ENCODE results near the gene DPCD.

DNA sequence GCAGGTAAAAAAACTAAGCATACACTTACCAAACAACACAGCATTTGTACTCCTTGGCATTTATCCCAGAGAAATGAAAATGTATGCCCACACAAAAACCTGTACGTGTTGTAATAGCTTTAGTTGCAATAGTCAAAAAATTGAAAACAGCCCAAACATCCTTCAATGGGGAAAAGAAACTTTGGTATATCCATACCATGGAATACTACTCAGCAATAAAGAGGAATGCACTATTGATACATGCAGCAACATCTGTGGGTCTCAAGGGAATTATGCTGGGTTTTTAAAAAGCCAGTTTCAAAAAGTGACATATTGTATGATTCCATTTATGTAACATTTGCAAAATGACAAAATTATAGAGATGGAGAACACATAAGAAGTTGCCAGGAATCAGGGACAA lies 35.4 kb downstream of the DPCD start:
- TF ChIP-seq, protein P1, sequence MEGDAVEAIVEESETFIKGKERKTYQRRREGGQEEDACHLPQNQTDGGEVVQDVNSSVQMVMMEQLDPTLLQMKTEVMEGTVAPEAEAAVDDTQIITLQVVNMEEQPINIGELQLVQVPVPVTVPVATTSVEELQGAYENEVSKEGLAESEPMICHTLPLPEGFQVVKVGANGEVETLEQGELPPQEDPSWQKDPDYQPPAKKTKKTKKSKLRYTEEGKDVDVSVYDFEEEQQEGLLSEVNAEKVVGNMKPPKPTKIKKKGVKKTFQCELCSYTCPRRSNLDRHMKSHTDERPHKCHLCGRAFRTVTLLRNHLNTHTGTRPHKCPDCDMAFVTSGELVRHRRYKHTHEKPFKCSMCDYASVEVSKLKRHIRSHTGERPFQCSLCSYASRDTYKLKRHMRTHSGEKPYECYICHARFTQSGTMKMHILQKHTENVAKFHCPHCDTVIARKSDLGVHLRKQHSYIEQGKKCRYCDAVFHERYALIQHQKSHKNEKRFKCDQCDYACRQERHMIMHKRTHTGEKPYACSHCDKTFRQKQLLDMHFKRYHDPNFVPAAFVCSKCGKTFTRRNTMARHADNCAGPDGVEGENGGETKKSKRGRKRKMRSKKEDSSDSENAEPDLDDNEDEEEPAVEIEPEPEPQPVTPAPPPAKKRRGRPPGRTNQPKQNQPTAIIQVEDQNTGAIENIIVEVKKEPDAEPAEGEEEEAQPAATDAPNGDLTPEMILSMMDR (IDR thresholded peaks at IDR 0.05 in 2 of 3, conservative IDR thresholded peaks at IDR 0.05 in 1 of 3; ENCODE audit: borderline replicate concordance in 1 of 3, insufficient read depth in 1 of 3, low read depth in 2 of 3, low read length in 2 of 3), result no peak
- TF ChIP-seq FOSL1 (IDR thresholded peaks at IDR 0.05; ENCODE audit: low read depth) (no peak), RAD21 (IDR thresholded peaks at IDR 0.05; ENCODE audit: low read depth) (no peak), POLR2A (IDR thresholded peaks at IDR 0.05; ENCODE audit: borderline replicate concordance, extremely low read depth, insufficient read depth, insufficient read length) (no peak), CEBPB (IDR thresholded peaks at IDR 0.05; ENCODE audit: low read depth) (no peak), ZNF274 (IDR thresholded peaks at IDR 0.05; ENCODE audit: low read depth, low read length) (no peak), EZH2 (IDR thresholded peaks at IDR 0.05) (no peak), TCF7L2 (IDR thresholded peaks at IDR 0.05; ENCODE audit: borderline replicate concordance, extremely low read depth, insufficient read depth, insufficient read length) (no peak)
- TF ChIP-seq, protein P2, sequence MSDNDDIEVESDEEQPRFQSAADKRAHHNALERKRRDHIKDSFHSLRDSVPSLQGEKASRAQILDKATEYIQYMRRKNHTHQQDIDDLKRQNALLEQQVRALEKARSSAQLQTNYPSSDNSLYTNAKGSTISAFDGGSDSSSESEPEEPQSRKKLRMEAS (IDR thresholded peaks at IDR 0.05), result no peak
- TF ChIP-seq, protein P3, sequence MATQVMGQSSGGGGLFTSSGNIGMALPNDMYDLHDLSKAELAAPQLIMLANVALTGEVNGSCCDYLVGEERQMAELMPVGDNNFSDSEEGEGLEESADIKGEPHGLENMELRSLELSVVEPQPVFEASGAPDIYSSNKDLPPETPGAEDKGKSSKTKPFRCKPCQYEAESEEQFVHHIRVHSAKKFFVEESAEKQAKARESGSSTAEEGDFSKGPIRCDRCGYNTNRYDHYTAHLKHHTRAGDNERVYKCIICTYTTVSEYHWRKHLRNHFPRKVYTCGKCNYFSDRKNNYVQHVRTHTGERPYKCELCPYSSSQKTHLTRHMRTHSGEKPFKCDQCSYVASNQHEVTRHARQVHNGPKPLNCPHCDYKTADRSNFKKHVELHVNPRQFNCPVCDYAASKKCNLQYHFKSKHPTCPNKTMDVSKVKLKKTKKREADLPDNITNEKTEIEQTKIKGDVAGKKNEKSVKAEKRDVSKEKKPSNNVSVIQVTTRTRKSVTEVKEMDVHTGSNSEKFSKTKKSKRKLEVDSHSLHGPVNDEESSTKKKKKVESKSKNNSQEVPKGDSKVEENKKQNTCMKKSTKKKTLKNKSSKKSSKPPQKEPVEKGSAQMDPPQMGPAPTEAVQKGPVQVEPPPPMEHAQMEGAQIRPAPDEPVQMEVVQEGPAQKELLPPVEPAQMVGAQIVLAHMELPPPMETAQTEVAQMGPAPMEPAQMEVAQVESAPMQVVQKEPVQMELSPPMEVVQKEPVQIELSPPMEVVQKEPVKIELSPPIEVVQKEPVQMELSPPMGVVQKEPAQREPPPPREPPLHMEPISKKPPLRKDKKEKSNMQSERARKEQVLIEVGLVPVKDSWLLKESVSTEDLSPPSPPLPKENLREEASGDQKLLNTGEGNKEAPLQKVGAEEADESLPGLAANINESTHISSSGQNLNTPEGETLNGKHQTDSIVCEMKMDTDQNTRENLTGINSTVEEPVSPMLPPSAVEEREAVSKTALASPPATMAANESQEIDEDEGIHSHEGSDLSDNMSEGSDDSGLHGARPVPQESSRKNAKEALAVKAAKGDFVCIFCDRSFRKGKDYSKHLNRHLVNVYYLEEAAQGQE (IDR thresholded peaks at IDR 0.05; ENCODE audit: low read depth), result no peak

Data from HCT116 (cell line).